Endothelial cell (in vitro differentiated cells): ENCODE results near the gene GEMIN5. TPM values are rescaled to one million over a fixed set of nuclear protein-coding genes. Genes with fewer than 3 reads are reported as not detected.

Source experiments
- DNase-seq: peaks from one replicate; pipeline ENCODE4 v3.0.0; 2021; ENCODE audit warnings: low spot score
- H3K27ac Mint-ChIP-seq: one replicate; pipeline ENCODE4 v1.8.0; 2021; ENCODE audit warnings: mixed read lengths, inconsistent platforms; ENCODE audit not compliant: unreplicated experiment
- H3K27me3 Mint-ChIP-seq: one replicate; pipeline ENCODE4 v1.8.0; 2021; ENCODE audit warnings: mild to moderate bottlenecking, moderate library complexity, mixed read lengths, inconsistent platforms; ENCODE audit not compliant: unreplicated experiment
- H3K36me3 Mint-ChIP-seq: one replicate; pipeline ENCODE4 v1.8.0; 2021; ENCODE audit warnings: mild to moderate bottlenecking, low read depth, mixed read lengths, inconsistent platforms; ENCODE audit not compliant: unreplicated experiment
- H3K4me1 Mint-ChIP-seq: one replicate; pipeline ENCODE4 v1.8.0; 2021; ENCODE audit warnings: mild to moderate bottlenecking, mixed read lengths, inconsistent platforms; ENCODE audit not compliant: unreplicated experiment
- H3K4me3 Mint-ChIP-seq: one replicate; pipeline ENCODE4 v1.8.0; 2021; ENCODE audit warnings: mild to moderate bottlenecking, mixed read lengths, inconsistent platforms; ENCODE audit not compliant: unreplicated experiment
- H3K9me3 Mint-ChIP-seq: one replicate; pipeline ENCODE4 v1.8.0; 2021; ENCODE audit warnings: mixed read lengths, inconsistent platforms; ENCODE audit not compliant: unreplicated experiment
- total RNA-seq: library from RNA; stranded (reverse); fragmentation: NEBNext Ultra II Directional; extraction: Animal tissue kit (Norgen Biotek cat#: 25700); gene quantifications from one replicate; pipeline ENCODE4 v1.2.1, GENCODE V29; 2021; ENCODE audit not compliant: unreplicated experiment
- TF ChIP-seq, protein P1 (sequence below): fragments of 200-600 bp; sonication (generic); IDR thresholded peaks from one replicate; pipeline ENCODE4 v1.5.0; 2021; ENCODE audit warnings: antibody characterized with exemption; ENCODE audit not compliant: unreplicated experiment

The GEMIN5 gene
- total RNA-seq, 1 donor from 2014 or later, result 16.9 TPM

DNA sequence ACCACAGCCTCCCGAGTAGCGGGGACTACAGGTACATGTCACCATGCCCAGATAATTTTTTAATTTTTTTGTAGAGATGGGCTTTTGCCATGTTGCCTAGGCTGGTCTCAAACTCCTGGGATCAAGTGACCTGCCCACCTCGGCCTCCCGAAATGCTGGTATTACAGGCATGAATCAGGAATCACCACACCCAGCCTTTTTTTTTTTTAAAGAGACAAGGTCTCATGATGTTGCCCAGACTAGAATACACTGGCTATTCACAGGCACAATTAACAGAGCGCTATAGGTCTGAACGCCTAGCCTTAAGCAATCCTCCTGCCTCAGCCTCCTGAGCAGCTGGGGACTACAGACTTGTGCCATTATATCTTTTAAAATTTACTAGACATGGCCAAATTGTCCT lies 36.1 kb downstream of the GEMIN5 start:
- peaks cover 23% of the 10 kb centered on the region for H3K36me3 Mint-ChIP-seq

DNA sequence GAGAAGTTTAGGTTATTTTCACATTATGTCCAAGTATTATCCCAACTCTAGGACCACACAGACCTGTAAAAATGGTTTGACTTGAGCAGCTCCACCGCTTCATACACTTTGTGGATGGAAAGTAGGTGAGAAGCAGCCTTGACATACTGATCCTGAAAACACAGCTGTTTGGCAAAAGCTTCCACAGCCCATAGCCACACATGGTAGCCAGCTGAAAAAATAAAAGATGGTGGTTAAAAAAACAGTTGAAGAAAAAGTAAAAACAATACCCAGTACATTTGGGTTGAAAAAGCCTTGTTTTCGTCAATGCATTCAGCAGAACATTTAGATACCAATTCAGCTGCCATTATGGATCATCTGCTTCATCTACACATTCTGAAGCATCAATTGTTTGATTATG lies 36.7 kb downstream of the GEMIN5 start:
- peaks cover 13% of the 10 kb centered on the region for H3K4me1 Mint-ChIP-seq
- peaks cover 25% of the 10 kb centered on the region for H3K36me3 Mint-ChIP-seq
- DNase-seq, result no peak
- TF ChIP-seq, protein P1, sequence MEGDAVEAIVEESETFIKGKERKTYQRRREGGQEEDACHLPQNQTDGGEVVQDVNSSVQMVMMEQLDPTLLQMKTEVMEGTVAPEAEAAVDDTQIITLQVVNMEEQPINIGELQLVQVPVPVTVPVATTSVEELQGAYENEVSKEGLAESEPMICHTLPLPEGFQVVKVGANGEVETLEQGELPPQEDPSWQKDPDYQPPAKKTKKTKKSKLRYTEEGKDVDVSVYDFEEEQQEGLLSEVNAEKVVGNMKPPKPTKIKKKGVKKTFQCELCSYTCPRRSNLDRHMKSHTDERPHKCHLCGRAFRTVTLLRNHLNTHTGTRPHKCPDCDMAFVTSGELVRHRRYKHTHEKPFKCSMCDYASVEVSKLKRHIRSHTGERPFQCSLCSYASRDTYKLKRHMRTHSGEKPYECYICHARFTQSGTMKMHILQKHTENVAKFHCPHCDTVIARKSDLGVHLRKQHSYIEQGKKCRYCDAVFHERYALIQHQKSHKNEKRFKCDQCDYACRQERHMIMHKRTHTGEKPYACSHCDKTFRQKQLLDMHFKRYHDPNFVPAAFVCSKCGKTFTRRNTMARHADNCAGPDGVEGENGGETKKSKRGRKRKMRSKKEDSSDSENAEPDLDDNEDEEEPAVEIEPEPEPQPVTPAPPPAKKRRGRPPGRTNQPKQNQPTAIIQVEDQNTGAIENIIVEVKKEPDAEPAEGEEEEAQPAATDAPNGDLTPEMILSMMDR, result no peak
- H3K27ac Mint-ChIP-seq, result no peak overlapping the region
- no peaks in the 10 kb centered on the region for H3K9me3 Mint-ChIP-seq
- H3K27me3 Mint-ChIP-seq, result no peaks in the 10 kb centered on the region
- H3K4me3 Mint-ChIP-seq, result no peak overlapping the region

More for the DNA sequence above, 36.1 kb downstream of the GEMIN5 start:
- H3K27ac Mint-ChIP-seq, result no peak overlapping the region
- H3K4me3 Mint-ChIP-seq, result no peak overlapping the region
- DNase-seq, result no peak
- peaks cover 13% of the 10 kb centered on the region for H3K4me1 Mint-ChIP-seq
- H3K9me3 Mint-ChIP-seq, result no peaks in the 10 kb centered on the region
- TF ChIP-seq, protein P1, result no peak
- no peaks in the 10 kb centered on the region for H3K27me3 Mint-ChIP-seq

DNA sequence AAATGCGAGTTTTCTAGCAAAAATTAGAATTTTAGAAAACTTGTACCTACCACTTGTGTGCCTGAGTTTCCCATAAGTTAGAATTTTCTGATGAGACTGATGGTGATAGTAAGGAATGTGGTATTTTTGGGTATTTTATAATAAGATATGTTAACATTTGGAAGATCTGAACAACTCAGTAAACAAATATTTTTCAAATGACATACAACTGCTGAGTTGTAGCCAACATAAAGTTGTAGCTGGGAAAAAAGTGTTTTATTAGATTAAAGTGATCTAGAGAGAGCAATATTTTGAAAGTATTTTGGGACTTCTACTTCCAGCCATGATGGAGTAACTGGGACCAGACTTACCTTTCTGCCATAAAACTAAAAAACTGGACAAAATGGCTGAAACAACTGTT lies 37.9 kb downstream of the GEMIN5 start:
- no peaks in the 10 kb centered on the region for H3K9me3 Mint-ChIP-seq
- peak overlapping the region; percentile 95 for H3K27ac Mint-ChIP-seq
- TF ChIP-seq, protein P1, result no peak
- peaks cover 13% of the 10 kb centered on the region for H3K4me1 Mint-ChIP-seq
- no peak overlapping the region for H3K4me3 Mint-ChIP-seq
- DNase-seq, result no peak
- H3K27me3 Mint-ChIP-seq, result no peaks in the 10 kb centered on the region
- peaks cover 32% of the 10 kb centered on the region for H3K36me3 Mint-ChIP-seq

DNA sequence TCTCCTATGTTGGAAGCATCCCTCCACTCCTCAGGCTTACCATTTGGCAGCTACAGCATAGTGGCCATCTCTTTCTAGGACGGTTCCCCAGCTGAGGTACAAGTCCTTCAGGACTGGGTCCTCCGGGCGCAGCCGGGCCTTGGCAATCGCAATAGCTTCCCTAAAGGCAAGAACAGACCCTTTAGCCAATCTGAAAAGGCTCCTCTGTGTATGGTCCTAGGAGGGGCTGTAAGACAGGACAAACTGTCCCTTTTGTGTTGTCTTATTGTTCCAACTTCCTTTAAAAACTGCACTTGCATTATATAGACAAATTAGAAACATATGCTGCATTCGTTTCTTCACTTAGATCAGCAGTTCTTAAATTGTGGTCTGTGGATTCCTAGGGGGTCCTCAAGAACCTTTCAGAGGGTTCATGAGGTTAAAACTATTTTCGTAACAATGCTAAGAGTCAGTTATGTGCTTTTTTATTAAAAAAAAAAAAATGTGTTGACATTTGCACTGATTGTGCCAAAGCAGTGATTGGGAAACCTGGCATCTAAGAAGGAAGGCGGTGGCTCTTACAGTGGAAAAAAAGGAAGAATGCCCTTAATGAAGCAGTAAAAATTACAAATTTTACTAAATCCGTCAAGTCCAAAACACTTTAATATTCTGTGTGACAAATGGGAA lies 38.7 kb downstream of the GEMIN5 start:
- DNase-seq, result no peak
- TF ChIP-seq, protein P1, result no peak
- H3K27me3 Mint-ChIP-seq, result no peaks in the 10 kb centered on the region
- no peak overlapping the region for H3K4me3 Mint-ChIP-seq
- no peaks in the 10 kb centered on the region for H3K9me3 Mint-ChIP-seq
- peaks cover 13% of the 10 kb centered on the region for H3K4me1 Mint-ChIP-seq
- H3K27ac Mint-ChIP-seq, result no peak overlapping the region
- peaks cover 26% of the 10 kb centered on the region for H3K36me3 Mint-ChIP-seq

GRCh38 chr5:154898210-154898609 lies 39.8 kb downstream of the GEMIN5 start:
- Mint-ChIP-seq H3K36me3 (peaks cover 28% of the 10 kb centered on the region), H3K4me3 (no peak overlapping the region), H3K4me1 (peaks cover 13% of the 10 kb centered on the region), H3K27me3 (no peaks in the 10 kb centered on the region), H3K9me3 (no peaks in the 10 kb centered on the region), H3K27ac (no peak overlapping the region)
- DNase-seq, result no peak
- TF ChIP-seq, protein P1, result no peak
